Activated gamma-delta T cell (primary cell): Measurements from ENCODE around the gene TMEM140.

Source experiments
- DNase-seq: peaks from one replicate; lab custom pipeline; 2025; lab: John Stamatoyannopoulos, UW

Gene TMEM140

DNA sequence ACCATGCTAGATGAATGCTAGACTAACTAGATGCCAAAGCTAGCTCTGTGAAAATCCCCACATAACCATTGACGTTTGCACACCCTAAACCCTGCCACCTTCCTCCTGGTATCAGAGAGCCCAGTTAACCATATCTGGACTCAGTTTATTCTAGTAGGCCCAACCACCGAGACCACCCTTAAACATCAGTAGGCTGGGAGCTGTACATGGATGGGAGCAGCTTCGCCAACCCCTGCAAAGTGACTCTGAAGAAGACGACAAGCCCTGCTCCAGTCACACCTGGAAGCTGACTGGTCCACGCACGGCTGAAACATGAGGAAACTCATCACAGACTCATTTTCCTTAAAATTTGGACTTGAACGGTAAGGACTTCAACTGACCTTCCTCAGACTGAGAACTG, 27.1 kb downstream of the TMEM140 start:
- no peak for DNase-seq

DNA sequence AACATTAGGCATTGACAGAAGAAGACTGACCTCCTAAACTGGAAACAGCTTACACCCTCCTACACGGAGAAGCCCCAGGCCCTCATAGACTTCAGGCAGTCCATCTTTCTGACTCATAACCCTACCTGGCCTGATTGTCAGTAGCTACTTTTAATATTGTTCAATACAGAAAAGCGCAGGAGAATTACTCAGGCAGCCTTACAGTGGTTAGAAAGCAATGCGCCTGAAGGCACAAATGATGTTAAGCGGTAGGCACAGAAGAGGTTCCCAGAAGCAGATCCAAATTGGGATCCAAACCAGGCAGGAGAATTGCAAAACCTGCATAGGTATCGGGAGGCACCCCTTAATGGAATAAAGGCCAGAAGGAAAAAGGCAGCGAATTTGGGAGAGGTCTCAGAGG, 28.1 kb downstream of the TMEM140 start:
- no peak for DNase-seq

DNA sequence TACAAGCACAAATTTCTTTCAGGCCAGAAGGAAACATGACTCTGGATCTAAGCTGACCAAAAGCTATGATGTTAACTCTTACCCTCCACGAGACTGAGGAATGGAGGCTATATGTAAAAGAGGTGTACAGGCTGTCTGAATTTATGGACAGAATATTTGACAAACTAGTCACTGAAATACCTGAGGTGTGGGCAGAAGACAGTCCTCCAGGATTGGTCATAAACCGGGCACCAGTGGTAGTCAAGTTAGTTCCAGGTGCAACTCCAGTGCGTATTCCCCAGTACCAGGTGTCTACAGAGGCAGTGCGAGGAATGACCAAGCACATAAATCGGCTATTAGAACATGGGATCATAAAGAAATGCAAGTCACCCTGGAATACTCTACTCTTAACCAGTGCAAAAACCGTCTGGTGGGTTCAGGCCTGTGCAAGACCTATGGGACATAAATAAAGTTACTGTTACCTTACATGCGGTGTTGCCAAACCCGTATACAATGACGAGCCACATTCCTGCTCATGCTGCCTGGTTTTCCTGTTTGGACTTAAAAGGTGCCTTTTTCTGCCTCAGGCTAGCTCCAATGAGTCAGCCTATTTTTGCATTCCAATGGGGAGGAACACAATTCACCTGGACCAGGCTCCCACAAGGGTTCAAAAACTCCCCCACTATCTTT, 29.3 kb downstream of the TMEM140 start:
- no peak for DNase-seq

DNA sequence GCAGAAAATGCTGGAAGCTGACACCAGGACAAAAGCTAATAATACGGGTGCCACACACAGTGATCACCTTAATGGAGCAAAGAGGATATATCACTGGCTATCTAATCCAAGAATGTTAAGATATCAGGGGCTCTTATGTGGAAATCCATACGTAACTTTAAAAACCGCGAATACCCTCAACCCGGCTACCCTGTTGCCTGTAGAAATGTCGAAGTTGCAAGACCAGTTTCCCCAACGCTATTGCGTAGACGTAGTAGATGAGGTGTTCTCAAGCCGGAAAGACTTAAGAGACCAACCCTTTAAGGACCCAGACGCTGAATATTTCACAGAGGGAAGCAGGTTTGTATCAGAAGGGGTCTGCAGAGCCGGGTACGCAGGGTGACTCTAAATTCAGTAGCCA, 30.5 kb downstream of the TMEM140 start:
- DNase-seq: no peak

DNA sequence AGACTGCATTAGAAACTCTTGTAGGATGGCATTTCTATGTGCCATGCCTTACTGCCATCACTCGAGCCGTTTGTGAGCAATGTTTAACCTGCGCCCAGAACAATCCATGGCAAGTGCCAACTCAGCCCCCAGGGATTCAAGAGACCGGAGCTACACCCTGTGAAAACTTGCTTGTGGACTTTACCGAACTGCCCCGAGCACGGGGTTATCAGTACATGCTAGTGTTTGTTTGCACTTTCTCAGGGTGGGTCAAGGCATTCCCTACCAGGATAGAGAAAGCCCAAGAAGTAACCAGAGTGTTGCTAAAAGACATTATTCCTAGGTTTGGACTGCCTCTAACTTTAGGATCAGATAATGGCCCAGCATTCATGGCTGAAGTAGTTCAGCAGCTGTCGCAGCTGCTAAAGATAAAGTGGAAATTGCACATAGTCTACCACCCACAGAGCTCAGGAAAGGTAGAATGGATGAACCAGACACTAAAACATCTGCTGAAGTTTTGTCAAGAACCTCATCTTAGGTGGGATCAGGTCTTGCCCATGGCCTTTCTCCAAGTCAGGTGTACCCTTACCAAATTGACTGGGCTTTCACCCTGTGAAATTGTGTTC, 31.6 kb downstream of the TMEM140 start:
- no peak for DNase-seq

DNA sequence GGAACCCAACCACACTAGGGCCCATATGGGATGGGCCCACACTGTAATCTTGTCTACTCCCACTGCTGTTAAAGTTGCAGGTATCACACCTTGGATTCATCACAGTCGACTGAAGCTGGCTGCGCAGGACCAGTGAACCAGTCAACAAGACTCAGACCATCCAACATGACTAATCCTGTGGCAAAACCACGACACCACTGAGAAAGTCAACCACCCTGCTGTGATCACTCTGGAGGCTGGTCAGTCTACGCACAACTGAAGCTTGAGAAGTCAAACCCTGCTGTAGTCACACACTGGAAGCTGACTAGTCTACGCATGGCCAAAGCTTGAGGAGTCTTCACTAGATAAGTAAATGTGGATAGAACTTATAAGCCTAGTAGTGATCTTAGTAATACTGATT, 32.2 kb downstream of the TMEM140 start:
- DNase-seq: no peak

DNA sequence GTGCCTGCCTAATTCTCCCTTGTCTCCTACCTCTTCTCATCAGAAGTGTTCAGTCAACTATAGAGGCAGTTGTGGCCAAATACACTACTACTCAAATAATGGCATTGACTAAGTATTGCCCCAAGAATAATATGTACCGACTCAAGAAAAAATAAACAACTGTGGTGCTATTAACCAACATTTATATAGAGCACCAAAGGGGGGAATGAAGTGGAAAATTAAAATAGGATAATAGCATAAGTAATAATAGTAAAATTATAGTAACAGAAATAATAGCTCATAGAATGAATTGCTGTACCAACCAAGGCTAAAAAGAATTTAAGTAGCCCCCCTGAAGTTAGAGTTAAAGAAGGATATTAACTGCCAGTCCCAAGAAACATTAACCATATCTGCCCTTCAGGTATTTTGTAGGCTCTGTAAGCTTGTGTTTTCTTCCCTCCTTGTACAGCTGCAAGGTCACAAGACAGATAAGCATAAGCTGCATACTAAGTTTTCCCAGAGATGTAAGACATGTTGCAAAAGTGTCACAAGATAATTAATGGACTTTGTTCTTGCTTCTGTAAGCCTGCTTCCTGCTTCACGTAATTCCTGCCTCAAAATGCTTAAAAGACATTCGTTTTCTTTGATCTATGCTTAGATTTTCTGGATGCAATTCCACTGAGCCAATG, 33.5 kb downstream of the TMEM140 start:
- no peak for DNase-seq

DNA sequence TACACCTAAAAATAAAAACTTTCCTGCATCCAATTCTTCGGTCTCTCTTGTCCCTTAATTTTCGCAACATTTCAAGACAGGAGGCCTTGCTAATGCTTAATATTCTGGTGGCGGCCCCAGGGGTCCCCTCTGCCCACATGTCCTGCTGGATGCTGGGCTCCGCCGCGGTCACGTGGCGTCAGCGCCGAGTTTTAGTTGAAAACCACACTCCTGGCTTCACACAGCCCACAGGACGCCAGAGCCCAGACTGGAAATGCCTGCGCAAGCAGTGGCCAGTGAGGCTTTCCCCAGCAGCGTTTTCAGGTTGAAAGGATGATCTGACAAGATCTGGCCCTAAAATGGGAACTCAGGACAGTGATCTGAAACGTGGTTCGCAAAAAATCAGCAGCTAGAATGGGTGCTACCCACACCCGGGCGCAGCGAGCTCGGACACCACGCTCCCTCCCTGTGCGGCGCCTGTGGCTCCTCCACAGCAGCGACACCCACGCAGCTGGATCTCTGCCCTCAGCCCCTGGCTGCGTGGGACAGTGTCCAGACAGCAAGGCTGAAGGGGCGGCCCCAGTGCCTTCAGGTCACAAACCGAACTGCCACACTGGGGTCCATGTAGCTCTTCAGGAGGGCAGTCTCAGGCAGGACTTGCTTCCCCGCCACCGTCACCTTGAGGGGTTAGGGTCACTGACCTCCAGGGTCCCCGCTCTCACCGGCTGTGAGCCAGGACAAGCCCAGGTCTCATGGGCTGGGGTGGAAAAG, 34.2 kb downstream of the TMEM140 start:
- DNase-seq: no peak

DNA sequence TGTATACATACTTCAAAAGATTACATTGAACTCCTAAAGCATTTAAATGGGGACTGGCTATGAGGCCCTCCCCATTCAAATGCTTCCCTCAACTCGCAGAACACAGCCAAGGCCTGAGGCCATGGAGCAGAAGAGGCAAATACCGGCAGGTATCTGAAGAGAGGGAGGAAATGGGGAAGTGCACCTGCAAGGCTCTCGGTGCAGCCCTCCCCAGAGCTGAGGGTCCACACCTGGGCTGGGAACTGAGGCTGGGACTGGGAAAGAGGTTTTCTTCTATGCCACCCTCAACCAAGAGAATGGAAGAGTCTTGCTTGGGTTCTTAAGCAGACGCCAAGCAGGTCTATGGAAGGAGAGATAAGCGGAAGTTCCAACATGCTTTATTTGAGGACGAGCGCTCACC, 35.6 kb downstream of the TMEM140 start:
- no peak for DNase-seq

DNA sequence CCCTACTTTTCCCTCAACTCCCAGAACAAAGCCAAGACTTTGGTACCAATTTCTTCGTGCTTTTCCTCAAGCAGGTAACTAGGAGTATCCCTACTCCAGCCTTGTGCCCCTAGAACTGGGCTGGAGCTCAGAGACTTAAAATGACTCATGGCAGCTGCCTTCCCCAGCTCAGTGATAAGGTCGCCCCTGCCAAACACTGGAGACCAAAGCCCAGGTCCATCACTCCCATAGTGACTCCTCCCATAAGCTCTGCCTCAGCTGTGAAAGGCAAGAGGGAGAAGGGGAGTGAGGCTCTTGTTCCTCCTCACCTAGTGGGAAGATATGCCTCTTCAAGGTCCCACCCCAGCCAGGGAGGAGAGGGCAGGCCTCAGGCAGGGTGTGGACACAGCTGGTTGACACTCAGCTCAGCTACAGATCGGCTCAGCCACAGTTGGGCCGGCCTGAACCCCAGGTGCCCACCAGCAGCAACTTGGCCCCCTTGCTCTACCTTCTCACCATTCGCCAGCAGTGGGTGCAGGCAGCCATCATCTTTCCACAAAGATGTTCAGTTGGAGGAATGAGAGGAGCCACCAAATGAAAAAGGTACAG, 36.5 kb downstream of the TMEM140 start:
- DNase-seq: no peak

DNA sequence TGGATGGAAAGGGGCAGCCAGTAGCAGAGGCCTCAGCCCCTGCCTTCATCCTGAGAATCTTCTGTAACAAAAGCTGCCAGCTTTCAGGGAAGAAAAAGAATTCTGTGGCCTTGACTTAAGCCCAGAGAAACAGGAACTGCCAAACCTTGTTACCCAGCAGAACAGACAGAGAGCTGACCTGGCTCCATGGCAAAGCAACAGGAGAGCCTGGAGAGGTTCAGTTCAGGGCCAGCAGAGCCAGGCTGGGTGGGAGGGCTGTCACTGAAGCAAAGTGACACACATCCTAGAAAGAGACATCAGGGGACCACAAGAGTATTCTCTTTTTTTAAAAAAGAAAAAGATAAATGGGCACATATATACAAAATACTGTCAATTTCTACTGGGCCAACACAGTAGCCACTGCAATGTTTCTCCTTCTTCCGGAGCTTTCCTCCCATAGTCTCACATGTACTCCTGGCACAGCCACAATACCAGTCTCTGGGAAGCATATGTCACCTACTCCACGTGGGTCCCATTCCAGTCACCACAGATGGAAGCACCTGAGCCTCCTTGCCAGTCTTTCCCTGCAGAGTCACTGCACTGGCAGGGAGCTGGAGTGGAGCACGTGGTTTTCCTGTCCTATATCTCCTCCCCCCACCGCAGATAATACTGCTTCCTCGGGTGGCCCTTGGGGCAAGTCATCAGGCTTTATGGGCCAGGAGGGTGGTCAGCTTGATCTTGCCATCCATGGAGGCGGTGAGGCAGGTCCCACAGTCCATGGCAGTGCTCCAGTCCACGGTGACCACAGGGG, 37.8 kb downstream of the TMEM140 start:
- no peak for DNase-seq

DNA sequence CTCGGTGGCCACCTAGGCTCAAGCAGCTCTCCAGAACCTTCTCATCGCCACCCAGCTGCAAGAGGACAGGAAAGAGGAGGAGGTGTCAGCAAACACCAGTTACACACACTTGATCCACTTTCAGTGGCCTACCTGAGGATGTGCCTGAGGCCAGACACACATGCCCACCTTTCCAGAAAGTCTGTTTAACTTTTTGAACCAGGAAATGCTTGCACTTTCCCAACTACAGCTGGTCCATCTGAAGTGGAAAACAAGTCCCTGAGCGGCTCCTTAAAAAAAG, 38.3 kb downstream of the TMEM140 start:
- DNase-seq: no peak

DNA sequence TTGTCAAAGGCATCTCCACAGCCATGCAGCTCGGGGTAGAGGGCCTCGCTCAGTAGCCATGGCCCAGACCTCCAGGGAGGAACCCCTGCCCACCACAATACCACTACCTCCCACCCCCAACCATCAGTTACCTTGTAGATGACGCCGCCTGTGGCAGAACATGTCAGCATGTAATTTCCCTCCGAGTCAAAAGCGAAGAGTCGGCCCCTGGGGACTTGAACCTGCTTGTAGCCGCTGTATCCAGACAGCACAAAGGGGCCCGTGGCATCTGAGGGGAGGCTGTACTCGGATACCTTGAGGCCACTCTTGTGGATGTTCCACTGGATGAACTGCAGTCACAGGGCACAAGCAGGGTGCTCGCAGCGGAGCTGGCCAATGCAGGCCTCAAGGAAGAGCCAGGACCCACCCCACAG, 39.0 kb downstream of the TMEM140 start:
- no peak for DNase-seq

DNA sequence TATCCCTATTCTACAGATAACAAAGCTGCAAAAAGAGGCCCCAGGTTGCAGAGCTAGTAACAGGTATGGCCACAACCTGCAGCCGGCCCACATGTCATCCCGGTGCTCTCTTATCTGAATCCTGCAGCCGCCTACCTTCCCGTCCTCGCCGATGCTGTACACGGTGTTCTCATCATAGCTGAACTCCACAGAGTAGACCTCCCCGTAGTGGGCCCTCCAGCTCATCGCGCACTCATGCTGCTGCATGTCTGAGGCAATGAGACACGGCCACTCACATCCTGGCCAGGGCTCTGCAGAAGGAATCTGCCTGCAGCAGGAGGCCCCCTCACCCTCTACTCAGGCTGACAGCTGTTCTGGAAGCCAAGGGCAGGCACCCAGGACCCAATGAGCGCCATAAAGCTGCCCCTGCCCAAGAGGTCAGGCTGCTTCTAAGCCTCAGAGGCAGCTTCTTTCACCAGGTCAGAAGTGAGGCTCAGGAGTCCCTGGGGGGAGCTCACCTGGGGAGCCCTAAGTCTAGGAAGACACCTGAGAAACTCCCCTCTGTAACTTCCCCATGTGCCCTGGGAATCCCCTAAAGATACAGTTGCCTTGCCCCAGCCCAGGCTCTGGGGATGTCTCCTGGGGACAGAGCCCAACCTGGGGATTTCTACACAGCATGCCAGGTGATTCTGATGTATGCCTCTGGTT, 40.6 kb downstream of the TMEM140 start:
- no peak for DNase-seq

DNA sequence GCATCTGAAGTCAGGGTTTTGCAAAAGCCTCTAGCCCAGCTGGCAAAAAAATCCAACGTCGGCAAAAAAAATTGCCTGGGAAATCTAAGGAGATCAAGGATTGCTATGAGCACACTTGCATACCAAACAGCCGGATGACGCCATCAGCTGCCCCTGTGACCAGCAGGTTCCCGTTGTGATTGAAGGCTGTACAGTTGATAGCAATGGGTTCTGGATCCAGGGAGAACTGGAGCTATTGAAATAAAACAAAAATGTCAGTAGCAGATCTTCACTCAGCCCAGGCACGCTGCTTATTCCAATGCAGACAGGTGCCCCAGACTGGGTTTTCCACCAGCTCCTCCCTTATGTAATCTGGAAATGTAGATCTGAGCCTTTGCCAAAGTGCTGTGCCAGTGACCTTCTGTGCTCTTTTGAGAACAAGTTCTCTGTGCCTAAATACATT, 41.4 kb downstream of the TMEM140 start:
- DNase-seq: no peak

DNA sequence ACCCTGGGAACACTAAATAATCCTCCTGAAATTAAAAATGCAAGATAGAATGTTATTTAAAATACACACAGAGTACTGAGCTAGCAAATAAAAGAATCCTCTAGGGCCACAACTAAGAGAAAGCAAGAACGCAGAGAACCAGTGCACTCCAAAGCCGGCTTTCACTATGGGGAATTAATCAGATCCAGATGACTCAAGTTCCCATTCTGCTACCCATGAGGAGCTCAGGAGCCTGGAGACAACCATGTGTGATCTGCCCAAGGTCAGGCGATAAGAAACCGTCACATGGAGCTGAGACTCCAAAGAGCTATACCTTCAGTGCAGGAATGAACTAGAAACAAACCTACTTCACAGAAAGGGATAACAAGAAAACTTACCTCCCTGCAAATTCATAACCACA, 42.1 kb downstream of the TMEM140 start:
- no peak for DNase-seq

DNA sequence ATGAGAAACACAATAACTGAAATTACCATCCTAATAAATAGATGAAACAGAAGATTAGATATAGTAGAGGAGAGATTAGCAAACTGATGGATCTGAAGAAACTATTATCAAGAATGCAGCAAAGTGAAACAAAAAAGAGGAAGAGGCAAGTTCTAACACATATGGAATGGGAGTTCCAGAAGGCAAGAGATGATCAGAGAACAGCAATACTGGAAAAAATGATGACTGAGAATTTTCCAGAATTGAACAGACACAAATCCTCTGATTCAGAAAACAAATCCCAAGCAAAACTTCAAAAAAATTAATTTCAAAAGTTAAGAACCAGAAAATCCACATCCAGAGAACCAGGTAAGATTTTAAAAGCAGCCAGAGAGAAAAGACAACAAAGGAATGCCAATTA, 42.8 kb downstream of the TMEM140 start:
- no peak for DNase-seq

DNA sequence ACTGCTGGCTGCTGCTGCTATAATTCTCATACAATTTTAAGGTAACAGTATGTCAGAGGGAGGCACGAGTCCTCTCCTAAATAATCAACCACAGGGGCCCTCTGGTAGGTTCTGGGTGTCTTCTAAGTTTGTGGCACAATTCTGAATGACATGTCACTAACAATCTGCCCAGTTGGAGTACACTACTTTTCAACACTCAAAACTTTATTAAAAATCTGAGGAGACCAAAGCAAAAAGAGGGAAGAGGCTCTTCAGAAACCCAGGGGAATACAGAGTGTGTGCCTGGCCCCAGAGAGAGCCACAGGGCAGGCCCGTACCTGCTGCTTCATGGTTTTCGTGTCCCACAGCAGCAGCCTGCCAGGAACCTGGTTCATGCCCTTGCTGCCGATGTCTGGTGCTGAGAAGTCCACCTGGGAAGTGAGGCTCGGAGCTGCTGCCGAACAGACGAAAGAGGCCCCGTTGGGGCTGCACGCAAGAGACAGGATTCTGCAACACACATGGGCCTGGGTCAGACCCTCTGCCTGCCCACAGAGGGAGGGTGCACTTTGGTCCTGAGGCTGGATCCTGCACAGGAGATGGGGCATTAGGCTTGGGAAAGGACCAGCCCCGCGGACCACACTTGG, 45.2 kb downstream of the TMEM140 start:
- DNase-seq: no peak

DNA sequence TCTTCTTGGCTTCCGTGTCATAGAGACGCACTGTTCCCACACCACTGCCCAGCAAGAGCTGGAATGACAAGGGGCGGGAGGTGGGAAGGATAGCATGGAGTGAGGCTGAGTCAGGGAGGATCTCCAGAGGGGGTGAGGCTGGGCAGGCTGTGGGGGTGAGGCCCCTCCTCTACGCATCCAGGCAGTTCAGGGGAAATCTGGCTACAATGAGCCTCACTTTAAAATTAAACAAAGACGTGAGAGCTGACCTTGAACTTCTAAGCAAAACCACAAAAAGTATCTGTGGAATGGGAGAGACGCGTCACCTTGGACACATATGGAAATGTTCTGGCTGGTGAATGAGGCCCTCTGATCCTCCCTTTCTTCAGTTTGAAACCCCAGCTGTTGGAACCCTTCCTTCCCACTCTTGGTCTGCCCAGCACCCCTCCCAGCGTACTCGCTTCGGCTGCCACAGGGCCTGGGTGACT, 45.8 kb downstream of the TMEM140 start:
- no peak for DNase-seq

DNA sequence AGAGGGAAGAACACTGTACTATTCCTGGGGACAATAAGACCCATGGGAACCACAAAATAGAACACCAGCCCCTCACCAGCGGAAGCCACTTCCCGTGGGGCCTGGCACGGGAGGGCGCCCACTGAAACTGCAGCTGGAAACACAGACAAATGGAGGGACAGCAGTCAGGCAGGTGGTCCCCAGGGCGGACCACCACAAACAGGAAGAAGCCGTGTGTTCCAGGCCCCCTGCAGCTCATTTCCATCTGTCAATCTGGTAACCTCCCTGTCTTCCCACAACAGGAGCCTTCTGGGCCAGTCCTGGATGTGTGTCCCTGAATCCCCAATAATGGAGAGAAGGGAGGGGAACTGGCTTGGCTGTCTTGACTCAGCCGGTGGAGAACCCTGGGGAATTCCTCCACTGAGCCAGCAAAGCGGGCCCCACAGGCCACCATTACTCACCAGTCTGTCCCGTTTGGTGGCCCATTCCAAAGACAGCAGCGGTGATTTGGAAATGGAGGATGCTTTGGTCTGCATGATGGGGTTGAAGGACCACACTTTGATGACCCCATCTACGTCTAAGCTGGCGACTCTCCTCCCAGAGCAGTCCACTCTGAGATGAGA, 46.7 kb downstream of the TMEM140 start:
- no peak for DNase-seq
